Breast epithelium (tissue), 3 donors: ENCODE measurements around the gene TNFAIP8.

ENCODE experiments used
- CTCF ChIP-seq, 3 donors: fragments of 450-650 bp; IDR thresholded peaks; one replicate each; pipeline ENCODE4 v1.5.1; 2016 to 2017; ENCODE audit warnings: antibody characterized with exemption in 3 of 3, mild to moderate bottlenecking in 3 of 3, moderate library complexity in 3 of 3
- POLR2A ChIP-seq: fragments of 450-650 bp; IDR thresholded peaks from one replicate; pipeline ENCODE4 v1.6.1; 2016; ENCODE audit warnings: antibody characterized with exemption, mild to moderate bottlenecking, moderate library complexity

- TF ChIP-seq CTCF (IDR thresholded peaks at IDR 0.05): no peak
- TF ChIP-seq POLR2A: no peak
These were observed 9.4 kb upstream of the TNFAIP8 start for GRCh38 chr5:119346394-119346793.
